Colonic mucosa (tissue), 4 donors: ENCODE measurements around the gene ADAMTS17. TPM values are rescaled to one million over a fixed set of nuclear protein-coding genes. Genes with fewer than 3 reads are reported as not detected.

Source experiments
- DNase-seq: peaks from one replicate; pipeline ENCODE4 v3.0.0-alpha.2; 2020
- H3K27ac ChIP-seq: fragments of 200-600 bp; one replicate; pipeline ENCODE4 v1.8.0; 2021
- H3K27me3 ChIP-seq: fragments of 200-600 bp; one replicate; pipeline ENCODE4 v1.8.0; 2021
- H3K36me3 ChIP-seq: fragments of 200-600 bp; one replicate; pipeline ENCODE4 v1.8.0; 2021
- H3K4me1 ChIP-seq: fragments of 200-600 bp; one replicate; pipeline ENCODE4 v1.8.0; 2021; ENCODE audit warnings: mild to moderate bottlenecking
- H3K4me3 ChIP-seq: fragments of 200-600 bp; one replicate; pipeline ENCODE4 v1.8.0; 2021
- H3K9ac ChIP-seq, 2 donors: one replicate each; pipeline ENCODE4 v1.7.0; 2013; ENCODE audit warnings: control low read depth in 2 of 2, low read depth in 2 of 2, low read length in 2 of 2
- H3K9me3 ChIP-seq: fragments of 200-600 bp; one replicate; pipeline ENCODE4 v1.8.0; 2021
- intact Hi-C: fragments of 100-400 bp; cut with DNase I; formaldehyde crosslinking; loops from one replicate; pipeline ENCODE4 v1.14.1; 2022
- total RNA-seq, 2 donors: library from RNA; stranded (reverse); fragmentation: NEBNext Ultra II Directional in 1 of 2; extraction: Animal tissue kit (Norgen Biotek cat#: 25700) in 1 of 2; gene quantifications; one replicate each; pipeline ENCODE4 v1.2.1, GENCODE V29; 2021
- TF ChIP-seq, protein P1 (sequence below): fragments of 200-600 bp; IDR thresholded peaks from one replicate; pipeline ENCODE4 v1.8.0; 2022; ENCODE audit warnings: antibody characterized with exemption, mild to moderate bottlenecking
- donor health status: healthy.
- donor health status: DM: no; HTN: no; CAD: no.
- donor health status: DM: no; HTN: no; CAD: no.

ADAMTS17 gene
- total RNA-seq, 2 donors from 2014 or later: 4.2 to 8.3 TPM

DNA sequence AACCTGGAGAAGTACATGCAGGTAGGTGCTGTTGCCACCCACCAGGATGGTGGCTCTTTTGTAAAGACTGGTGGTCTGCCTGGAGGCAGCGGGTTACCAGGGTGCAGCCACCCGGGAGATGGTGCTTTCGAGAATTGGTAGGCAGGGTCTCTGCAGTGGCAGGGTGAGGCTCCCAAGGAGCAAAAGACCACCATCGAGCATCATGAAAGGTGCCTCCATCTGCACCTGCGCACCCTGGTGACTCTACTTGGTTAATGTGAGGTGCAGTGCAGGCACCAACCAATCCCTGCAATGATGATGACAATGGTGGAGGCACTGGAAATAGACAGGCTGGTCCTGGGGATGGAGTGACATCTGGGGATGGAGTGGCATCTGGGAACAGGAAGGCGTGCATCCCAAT, 236.7 kb downstream of the ADAMTS17 start:
- H3K4me1 ChIP-seq: no peaks in the 10 kb centered on the region
- TF ChIP-seq, protein P1, sequence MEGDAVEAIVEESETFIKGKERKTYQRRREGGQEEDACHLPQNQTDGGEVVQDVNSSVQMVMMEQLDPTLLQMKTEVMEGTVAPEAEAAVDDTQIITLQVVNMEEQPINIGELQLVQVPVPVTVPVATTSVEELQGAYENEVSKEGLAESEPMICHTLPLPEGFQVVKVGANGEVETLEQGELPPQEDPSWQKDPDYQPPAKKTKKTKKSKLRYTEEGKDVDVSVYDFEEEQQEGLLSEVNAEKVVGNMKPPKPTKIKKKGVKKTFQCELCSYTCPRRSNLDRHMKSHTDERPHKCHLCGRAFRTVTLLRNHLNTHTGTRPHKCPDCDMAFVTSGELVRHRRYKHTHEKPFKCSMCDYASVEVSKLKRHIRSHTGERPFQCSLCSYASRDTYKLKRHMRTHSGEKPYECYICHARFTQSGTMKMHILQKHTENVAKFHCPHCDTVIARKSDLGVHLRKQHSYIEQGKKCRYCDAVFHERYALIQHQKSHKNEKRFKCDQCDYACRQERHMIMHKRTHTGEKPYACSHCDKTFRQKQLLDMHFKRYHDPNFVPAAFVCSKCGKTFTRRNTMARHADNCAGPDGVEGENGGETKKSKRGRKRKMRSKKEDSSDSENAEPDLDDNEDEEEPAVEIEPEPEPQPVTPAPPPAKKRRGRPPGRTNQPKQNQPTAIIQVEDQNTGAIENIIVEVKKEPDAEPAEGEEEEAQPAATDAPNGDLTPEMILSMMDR: no peak
- DNase-seq: no peak

DNA sequence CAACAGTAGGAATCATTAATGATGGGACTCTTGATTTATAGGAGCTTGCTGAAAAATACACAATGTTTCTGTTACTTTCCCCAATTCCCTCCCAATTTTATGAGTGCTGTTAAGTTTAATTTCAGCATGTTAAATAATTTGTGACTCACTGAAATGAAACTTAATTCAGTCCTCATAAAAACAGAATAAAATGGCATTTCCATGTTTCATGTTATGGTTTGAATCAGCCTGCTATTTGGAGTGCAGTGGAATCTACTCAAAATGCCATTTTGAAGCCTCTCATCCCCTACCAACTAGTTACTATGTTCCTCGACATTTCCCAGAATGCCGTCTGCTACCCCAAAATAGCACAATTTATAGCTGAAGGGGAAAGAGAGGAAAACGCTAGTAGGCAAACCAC, 237.5 kb downstream of the ADAMTS17 start:
- no peak overlapping the region for H3K27ac ChIP-seq
- intact Hi-C loops: no loop called here
- H3K36me3 ChIP-seq: no peaks in the 10 kb centered on the region
- DNase-seq: no peak
- no peaks in the 10 kb centered on the region for H3K27me3 ChIP-seq
- TF ChIP-seq, protein P1: no peak
- no peaks in the 10 kb centered on the region for H3K4me1 ChIP-seq
- no peak overlapping the region for H3K4me3 ChIP-seq
- no peak overlapping the region for H3K9ac ChIP-seq
- H3K9me3 ChIP-seq: no peaks in the 10 kb centered on the region

More for the DNA sequence above, 236.7 kb downstream of the ADAMTS17 start:
- Histone ChIP-seq H3K9me3 (no peaks in the 10 kb centered on the region), H3K4me3 (no peak overlapping the region), H3K27me3 (no peaks in the 10 kb centered on the region), H3K36me3 (no peaks in the 10 kb centered on the region), H3K27ac (no peak overlapping the region), H3K9ac (no peak overlapping the region)
- intact Hi-C loops: no loop called here

DNA sequence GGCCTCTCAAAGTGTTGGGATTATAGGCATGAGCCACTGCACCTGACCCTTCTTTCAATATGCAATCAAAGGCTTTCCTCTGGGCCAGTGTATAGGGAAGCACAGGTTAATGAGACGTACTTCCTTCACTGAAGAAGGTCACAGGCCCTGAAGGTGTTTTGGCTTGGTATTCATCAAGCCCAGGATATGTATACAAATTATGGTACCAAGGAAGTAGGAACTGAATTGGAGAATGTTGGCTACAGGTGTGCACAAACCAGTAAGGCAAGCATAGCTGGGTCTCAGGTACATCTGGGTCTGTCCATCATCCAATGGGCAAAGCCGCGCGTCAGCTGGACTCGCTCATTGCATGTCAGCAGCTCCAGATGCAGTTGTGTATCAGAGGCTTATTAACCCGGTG, 237.9 kb downstream of the ADAMTS17 start:
- H3K4me1 ChIP-seq: no peaks in the 10 kb centered on the region
- no peak overlapping the region for H3K27ac ChIP-seq
- TF ChIP-seq, protein P1: no peak
- no peaks in the 10 kb centered on the region for H3K9me3 ChIP-seq
- DNase-seq: no peak
- no peaks in the 10 kb centered on the region for H3K36me3 ChIP-seq
- H3K27me3 ChIP-seq: no peaks in the 10 kb centered on the region
- H3K9ac ChIP-seq: no peak overlapping the region
- H3K4me3 ChIP-seq: no peak overlapping the region
- intact Hi-C loops: no loop called here

DNA sequence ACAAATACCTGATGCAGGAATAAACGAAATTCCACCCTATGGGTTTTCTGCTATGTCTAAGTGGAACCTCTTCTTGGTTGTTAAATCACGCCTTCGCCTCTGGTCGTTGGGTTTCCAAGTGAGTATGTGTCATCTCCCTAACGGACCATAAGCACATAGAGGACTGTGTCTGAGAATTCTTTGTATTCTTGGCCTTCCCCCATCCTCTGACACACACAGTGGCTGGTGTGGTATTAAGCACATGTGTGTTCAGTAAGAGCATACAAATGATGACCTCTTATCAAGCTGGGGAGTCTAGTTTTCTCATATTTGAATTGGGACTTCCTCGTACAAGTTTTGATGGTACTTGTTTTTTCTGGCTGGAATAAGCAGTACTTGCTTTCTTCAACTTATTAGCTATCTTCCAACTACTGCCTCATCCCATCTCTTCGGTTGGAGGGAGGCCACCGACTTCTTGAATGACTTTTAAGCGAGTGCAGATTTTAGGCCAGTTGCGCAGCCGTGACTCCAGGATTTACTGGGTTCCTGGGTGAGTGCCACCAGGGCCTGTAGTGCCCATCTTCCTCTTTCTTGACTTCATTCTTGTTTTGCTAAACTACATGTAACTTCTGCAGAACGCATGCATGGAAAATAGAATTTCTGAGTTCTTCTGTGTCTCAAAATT, 240.2 kb downstream of the ADAMTS17 start:
- H3K27me3 ChIP-seq: no peaks in the 10 kb centered on the region
- no peak overlapping the region for H3K4me3 ChIP-seq
- intact Hi-C loops: no loop called here
- no peaks in the 10 kb centered on the region for H3K4me1 ChIP-seq
- H3K36me3 ChIP-seq: no peaks in the 10 kb centered on the region
- TF ChIP-seq, protein P1: no peak
- H3K9ac ChIP-seq: no peak overlapping the region
- DNase-seq: no peak
- H3K27ac ChIP-seq: no peak overlapping the region
- no peaks in the 10 kb centered on the region for H3K9me3 ChIP-seq

DNA sequence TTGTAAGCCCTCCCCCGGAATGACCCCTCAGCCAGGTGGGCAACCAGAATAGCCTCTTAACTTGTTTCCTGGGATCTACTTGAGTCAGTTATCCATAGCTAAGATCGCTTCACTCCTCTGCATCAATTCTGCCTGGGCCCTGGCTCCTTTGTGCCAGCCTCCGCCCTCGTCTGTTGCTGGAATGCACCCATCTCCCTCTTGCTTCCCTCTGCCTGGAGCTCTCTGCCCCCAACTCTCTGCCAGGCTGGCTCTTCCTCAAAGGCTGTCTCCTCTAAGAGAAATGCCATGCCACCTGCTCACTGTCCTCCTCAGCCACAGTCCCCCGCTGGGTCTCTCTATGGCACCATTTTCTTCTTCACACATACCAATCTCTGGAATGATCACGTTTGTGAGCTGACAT, 240.8 kb downstream of the ADAMTS17 start:
- intact Hi-C loops: no loop called here
- no peak for DNase-seq
- no peaks in the 10 kb centered on the region for H3K9me3 ChIP-seq

More for the DNA sequence above, 240.8 kb downstream of the ADAMTS17 start:
- H3K9ac ChIP-seq: no peak overlapping the region
- H3K27ac ChIP-seq: no peak overlapping the region
- H3K36me3 ChIP-seq: no peaks in the 10 kb centered on the region
- H3K4me1 ChIP-seq: no peaks in the 10 kb centered on the region
- H3K27me3 ChIP-seq: no peaks in the 10 kb centered on the region
- no peak overlapping the region for H3K4me3 ChIP-seq
- TF ChIP-seq, protein P1: no peak
